SK-N-SH treated with all-trans-retinoic acid at 6 μM for 48 hours (cell line): ENCODE measurements around the gene GRID1.

Experiments used
- ATAC-seq: fragments of 200-7000 bp; cut with Tn5 transposase; 3 replicates; pipeline ENCODE4 v1.9.1; 2020; ENCODE audit warnings: mild to moderate bottlenecking, moderate library complexity
- ARNTL ChIP-seq: fragments of 450-650 bp; formaldehyde crosslinking; IDR thresholded peaks from 2 replicates; pipeline ENCODE4 v1.5.0; 2020; ENCODE audit warnings: low read depth, mild to moderate bottlenecking, moderate library complexity, borderline replicate concordance
- BACH2 ChIP-seq: fragments of 250-450 bp; sonication (Bioruptor Pico); IDR thresholded peaks from 2 replicates; pipeline ENCODE4 v1.9.0; 2021; ENCODE audit warnings: mild to moderate bottlenecking, borderline replicate concordance
- CREB5 ChIP-seq: fragments of 250-450 bp; sonication (Bioruptor Pico); IDR thresholded peaks from 2 replicates; pipeline ENCODE4 v1.5.1; 2020; ENCODE audit warnings: low read depth, mild to moderate bottlenecking, moderate library complexity
- CSDC2 ChIP-seq: fragments of 250-450 bp; sonication (Bioruptor Pico); IDR thresholded peaks from 2 replicates; pipeline ENCODE4 v1.5.0; 2020; ENCODE audit warnings: mild to moderate bottlenecking, moderate library complexity
- CSRNP3 ChIP-seq: fragments of 250-450 bp; sonication (Bioruptor Pico); IDR thresholded peaks from 2 replicates; pipeline ENCODE4 v1.5.1; 2021; ENCODE audit warnings: mild to moderate bottlenecking, moderate library complexity
- ESRRG ChIP-seq: fragments of 250-450 bp; sonication (Bioruptor Pico); IDR thresholded peaks from 2 replicates; pipeline ENCODE4 v1.6.1; 2021; ENCODE audit warnings: mild to moderate bottlenecking
- GLIS3 ChIP-seq: fragments of 250-450 bp; sonication (Bioruptor Pico); IDR thresholded peaks from 2 replicates; pipeline ENCODE4 v1.5.0; 2020; ENCODE audit warnings: mild to moderate bottlenecking, moderate library complexity
- ISL1 ChIP-seq: fragments of 250-450 bp; sonication (Bioruptor Pico); IDR thresholded peaks from 2 replicates; pipeline ENCODE4 v2.1.2; 2022; ENCODE audit warnings: mild to moderate bottlenecking, moderate library complexity
- OSR1 ChIP-seq: fragments of 250-450 bp; sonication (Bioruptor Pico); IDR thresholded peaks from 2 replicates; pipeline ENCODE4 v1.8.0; 2022; ENCODE audit warnings: moderate library complexity, mild to moderate bottlenecking, inconsistent platforms
- PATZ1 ChIP-seq: fragments of 250-450 bp; sonication (Bioruptor Pico); IDR thresholded peaks from 2 replicates; pipeline ENCODE4 v1.8.0; 2020; ENCODE audit warnings: mild to moderate bottlenecking, moderate library complexity, borderline replicate concordance
- PPARA ChIP-seq: fragments of 250-450 bp; sonication (Bioruptor Pico); IDR thresholded peaks from 2 replicates; pipeline ENCODE4 v1.5.0; 2020; ENCODE audit warnings: mild to moderate bottlenecking, borderline replicate concordance
- RARB ChIP-seq: fragments of 250-450 bp; sonication (Bioruptor Pico); IDR thresholded peaks from 2 replicates; pipeline ENCODE4 v1.8.0; 2021; ENCODE audit warnings: mild to moderate bottlenecking, moderate library complexity
- SNAI2 ChIP-seq: fragments of 250-450 bp; sonication (Bioruptor Pico); IDR thresholded peaks from 2 replicates; pipeline ENCODE4 v1.5.0; 2020; ENCODE audit warnings: mild to moderate bottlenecking, moderate library complexity
- TCF4 ChIP-seq: fragments of 250-450 bp; sonication (Bioruptor Pico); IDR thresholded peaks from 2 replicates; pipeline ENCODE4 v1.8.0; 2021; ENCODE audit warnings: mild to moderate bottlenecking, moderate library complexity, borderline replicate concordance
- TOX ChIP-seq: fragments of 250-450 bp; sonication (Bioruptor Pico); IDR thresholded peaks from 2 replicates; pipeline ENCODE4 v1.8.0; 2021; ENCODE audit warnings: mild to moderate bottlenecking, moderate library complexity, borderline replicate concordance
- ZC3H10 ChIP-seq: fragments of 250-450 bp; sonication (Bioruptor Pico); IDR thresholded peaks from 2 replicates; pipeline ENCODE4 v1.5.1; 2021; ENCODE audit warnings: mild to moderate bottlenecking, moderate library complexity
- ZFP3 ChIP-seq: fragments of 250-450 bp; sonication (Bioruptor Pico); IDR thresholded peaks from 2 replicates; pipeline ENCODE4 v1.5.0; 2020; ENCODE audit warnings: mild to moderate bottlenecking, moderate library complexity
- ZFP30 ChIP-seq: fragments of 450-650 bp; formaldehyde crosslinking; IDR thresholded peaks from 2 replicates; pipeline ENCODE4 v1.5.0; 2022; ENCODE audit warnings: mild to moderate bottlenecking, moderate library complexity
- ZNF565 ChIP-seq: fragments of 450-650 bp; formaldehyde crosslinking; conservative IDR thresholded peaks from 2 replicates; pipeline ENCODE4 v1.5.0; 2020; ENCODE audit warnings: low read depth, mild to moderate bottlenecking, moderate library complexity
- ZNF70 ChIP-seq: fragments of 450-650 bp; formaldehyde crosslinking; IDR thresholded peaks from 2 replicates; pipeline ENCODE4 v1.5.0; 2020; ENCODE audit warnings: mild to moderate bottlenecking, moderate library complexity
- ZNF8 ChIP-seq: fragments of 450-650 bp; formaldehyde crosslinking; IDR thresholded peaks from 2 replicates; pipeline ENCODE4 v1.5.0; 2020; ENCODE audit warnings: mild to moderate bottlenecking, moderate library complexity
- TF ChIP-seq, protein P1 (sequence below): fragments of 250-450 bp; sonication (Bioruptor Pico); IDR thresholded peaks from 2 replicates; pipeline ENCODE4 v1.5.0; 2020; ENCODE audit warnings: mild to moderate bottlenecking, moderate library complexity

GRID1 gene

GRCh38 chr10:86055928-86056327, 310.7 kb downstream of the GRID1 start:
- TF ChIP-seq ZFP30 (CRISPR knock-in tag) = no peak
- no peak for TF ChIP-seq TOX (CRISPR knock-in tag)
- TF ChIP-seq PPARA (CRISPR knock-in tag) = no peak
- no peak for TF ChIP-seq ARNTL
- TF ChIP-seq ISL1 (CRISPR knock-in tag) = no peak
- TF ChIP-seq ZNF565 (CRISPR knock-in tag) = no peak
- ATAC-seq = no peak

GRCh38 chr10:86053675-86054074, 312.9 kb downstream of the GRID1 start:
- TF ChIP-seq, protein P1, sequence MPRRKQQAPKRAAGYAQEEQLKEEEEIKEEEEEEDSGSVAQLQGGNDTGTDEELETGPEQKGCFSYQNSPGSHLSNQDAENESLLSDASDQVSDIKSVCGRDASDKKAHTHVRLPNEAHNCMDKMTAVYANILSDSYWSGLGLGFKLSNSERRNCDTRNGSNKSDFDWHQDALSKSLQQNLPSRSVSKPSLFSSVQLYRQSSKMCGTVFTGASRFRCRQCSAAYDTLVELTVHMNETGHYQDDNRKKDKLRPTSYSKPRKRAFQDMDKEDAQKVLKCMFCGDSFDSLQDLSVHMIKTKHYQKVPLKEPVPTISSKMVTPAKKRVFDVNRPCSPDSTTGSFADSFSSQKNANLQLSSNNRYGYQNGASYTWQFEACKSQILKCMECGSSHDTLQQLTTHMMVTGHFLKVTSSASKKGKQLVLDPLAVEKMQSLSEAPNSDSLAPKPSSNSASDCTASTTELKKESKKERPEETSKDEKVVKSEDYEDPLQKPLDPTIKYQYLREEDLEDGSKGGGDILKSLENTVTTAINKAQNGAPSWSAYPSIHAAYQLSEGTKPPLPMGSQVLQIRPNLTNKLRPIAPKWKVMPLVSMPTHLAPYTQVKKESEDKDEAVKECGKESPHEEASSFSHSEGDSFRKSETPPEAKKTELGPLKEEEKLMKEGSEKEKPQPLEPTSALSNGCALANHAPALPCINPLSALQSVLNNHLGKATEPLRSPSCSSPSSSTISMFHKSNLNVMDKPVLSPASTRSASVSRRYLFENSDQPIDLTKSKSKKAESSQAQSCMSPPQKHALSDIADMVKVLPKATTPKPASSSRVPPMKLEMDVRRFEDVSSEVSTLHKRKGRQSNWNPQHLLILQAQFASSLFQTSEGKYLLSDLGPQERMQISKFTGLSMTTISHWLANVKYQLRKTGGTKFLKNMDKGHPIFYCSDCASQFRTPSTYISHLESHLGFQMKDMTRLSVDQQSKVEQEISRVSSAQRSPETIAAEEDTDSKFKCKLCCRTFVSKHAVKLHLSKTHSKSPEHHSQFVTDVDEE (CRISPR knock-in tag) = no peak
- no peak for TF ChIP-seq OSR1 (CRISPR knock-in tag)
- no peak for TF ChIP-seq ZFP30 (CRISPR knock-in tag)
- no peak for TF ChIP-seq PPARA (CRISPR knock-in tag)
- no peak for TF ChIP-seq TCF4 (CRISPR knock-in tag)
- TF ChIP-seq ZC3H10 (CRISPR knock-in tag) = no peak
- TF ChIP-seq GLIS3 (CRISPR knock-in tag) = no peak
- TF ChIP-seq ARNTL = no peak
- no peak for TF ChIP-seq ZNF8 (CRISPR knock-in tag)
- TF ChIP-seq CSRNP3 (CRISPR knock-in tag) = no peak
- TF ChIP-seq ZFP3 (CRISPR knock-in tag) = no peak
- no peak for TF ChIP-seq RARB (CRISPR knock-in tag)
- TF ChIP-seq ZNF70 = no peak
- no peak for TF ChIP-seq ZNF565 (CRISPR knock-in tag)
- TF ChIP-seq SNAI2 (CRISPR knock-in tag) = no peak
- no peak for TF ChIP-seq CREB5
- no peak for TF ChIP-seq PATZ1
- no peak for TF ChIP-seq ISL1 (CRISPR knock-in tag)
- TF ChIP-seq TOX (CRISPR knock-in tag) = no peak
- TF ChIP-seq, all 23 proteins: peak for 0
- ATAC-seq = no peak

GRCh38 chr10:86051586-86051985, 315.0 kb downstream of the GRID1 start:
- ATAC-seq = no peak
- TF ChIP-seq, protein P1 (CRISPR knock-in tag) = no peak
- no peak for TF ChIP-seq ARNTL
- no peak for TF ChIP-seq GLIS3 (CRISPR knock-in tag)
- TF ChIP-seq TCF4 (CRISPR knock-in tag) = no peak
- TF ChIP-seq ZNF565 (CRISPR knock-in tag) = no peak
- no peak for TF ChIP-seq CREB5
- no peak for TF ChIP-seq TOX (CRISPR knock-in tag)
- TF ChIP-seq ZFP30 (CRISPR knock-in tag) = no peak
- TF ChIP-seq ZNF8 (CRISPR knock-in tag) = no peak
- no peak for TF ChIP-seq ZFP3 (CRISPR knock-in tag)
- no peak for TF ChIP-seq BACH2 (CRISPR knock-in tag)
- no peak for TF ChIP-seq PATZ1
- no peak for TF ChIP-seq CSDC2
- TF ChIP-seq RARB (CRISPR knock-in tag) = no peak
- no peak for TF ChIP-seq ESRRG (CRISPR knock-in tag)
- TF ChIP-seq ISL1 (CRISPR knock-in tag) = no peak
- TF ChIP-seq PPARA (CRISPR knock-in tag) = no peak
